Astrocyte (in vitro differentiated cells and primary cell): ENCODE data around the gene CCDC117.

Experiments
- EZH2 ChIP-seq: IDR thresholded peaks from 2 replicates; pipeline ENCODE4 v1.6.1; 2012; ENCODE audit warnings: mild to moderate bottlenecking, low read length, inconsistent platforms; ENCODE audit not compliant: insufficient read depth
- TF ChIP-seq, protein P1 (sequence below): IDR thresholded peaks from 2 replicates; pipeline ENCODE4 v1.5.1; 2011; ENCODE audit warnings: low read depth, mild to moderate bottlenecking, inconsistent platforms, low read length, moderate library complexity; ENCODE audit not compliant: insufficient read depth

DNA sequence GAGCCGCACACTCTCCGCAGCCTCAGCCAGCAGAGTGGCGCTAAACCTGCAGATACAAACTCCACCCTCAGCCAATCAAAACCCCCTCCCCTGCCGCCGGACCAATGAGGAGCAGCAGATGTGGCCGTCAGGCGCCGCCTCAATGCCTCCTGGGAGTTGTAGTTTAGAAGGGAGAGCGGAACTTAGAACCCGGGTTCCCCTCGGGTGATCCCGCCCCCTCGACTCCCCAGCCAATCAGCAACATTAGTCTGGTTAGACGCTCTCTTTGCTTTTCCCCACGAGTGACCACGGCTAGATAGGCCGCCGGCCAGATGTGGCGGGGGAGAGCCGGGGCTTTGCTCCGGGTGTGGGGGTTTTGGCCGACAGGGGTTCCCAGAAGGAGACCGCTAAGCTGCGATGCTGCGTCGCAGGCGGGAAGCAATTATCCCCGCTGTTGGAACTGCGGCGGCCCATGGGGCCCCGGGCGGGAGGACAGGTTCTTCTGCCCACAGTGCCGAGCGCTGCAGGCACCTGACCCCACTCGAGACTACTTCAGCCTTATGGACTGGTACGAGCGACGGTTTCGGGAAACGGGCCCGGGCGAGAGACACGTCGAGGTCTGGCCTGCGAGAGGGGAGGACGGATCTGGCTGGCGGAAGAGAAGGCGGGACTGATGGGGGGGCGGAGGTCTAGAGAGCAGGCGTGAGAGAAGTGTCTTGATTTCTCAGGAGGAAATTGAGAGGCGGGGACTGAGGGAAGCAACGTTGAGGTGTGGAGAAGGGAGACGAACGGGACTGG is 30.5 kb upstream of the CCDC117 start, which contains the start of the genes CHEK2 and HSCB:
- TF ChIP-seq, protein P1, sequence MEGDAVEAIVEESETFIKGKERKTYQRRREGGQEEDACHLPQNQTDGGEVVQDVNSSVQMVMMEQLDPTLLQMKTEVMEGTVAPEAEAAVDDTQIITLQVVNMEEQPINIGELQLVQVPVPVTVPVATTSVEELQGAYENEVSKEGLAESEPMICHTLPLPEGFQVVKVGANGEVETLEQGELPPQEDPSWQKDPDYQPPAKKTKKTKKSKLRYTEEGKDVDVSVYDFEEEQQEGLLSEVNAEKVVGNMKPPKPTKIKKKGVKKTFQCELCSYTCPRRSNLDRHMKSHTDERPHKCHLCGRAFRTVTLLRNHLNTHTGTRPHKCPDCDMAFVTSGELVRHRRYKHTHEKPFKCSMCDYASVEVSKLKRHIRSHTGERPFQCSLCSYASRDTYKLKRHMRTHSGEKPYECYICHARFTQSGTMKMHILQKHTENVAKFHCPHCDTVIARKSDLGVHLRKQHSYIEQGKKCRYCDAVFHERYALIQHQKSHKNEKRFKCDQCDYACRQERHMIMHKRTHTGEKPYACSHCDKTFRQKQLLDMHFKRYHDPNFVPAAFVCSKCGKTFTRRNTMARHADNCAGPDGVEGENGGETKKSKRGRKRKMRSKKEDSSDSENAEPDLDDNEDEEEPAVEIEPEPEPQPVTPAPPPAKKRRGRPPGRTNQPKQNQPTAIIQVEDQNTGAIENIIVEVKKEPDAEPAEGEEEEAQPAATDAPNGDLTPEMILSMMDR = no peak
- no peak for TF ChIP-seq EZH2
